ENCODE measurements around the gene MYBPC3. TPM values are rescaled to one million over a fixed set of nuclear protein-coding genes. Genes with fewer than 3 reads are reported as not detected.

MYBPC3 gene
- total and polyA plus RNA-seq, 2 donors (not counting 3 experiments of a cell fraction or from before 2014, with no cell fraction given), result not detected

DNA sequence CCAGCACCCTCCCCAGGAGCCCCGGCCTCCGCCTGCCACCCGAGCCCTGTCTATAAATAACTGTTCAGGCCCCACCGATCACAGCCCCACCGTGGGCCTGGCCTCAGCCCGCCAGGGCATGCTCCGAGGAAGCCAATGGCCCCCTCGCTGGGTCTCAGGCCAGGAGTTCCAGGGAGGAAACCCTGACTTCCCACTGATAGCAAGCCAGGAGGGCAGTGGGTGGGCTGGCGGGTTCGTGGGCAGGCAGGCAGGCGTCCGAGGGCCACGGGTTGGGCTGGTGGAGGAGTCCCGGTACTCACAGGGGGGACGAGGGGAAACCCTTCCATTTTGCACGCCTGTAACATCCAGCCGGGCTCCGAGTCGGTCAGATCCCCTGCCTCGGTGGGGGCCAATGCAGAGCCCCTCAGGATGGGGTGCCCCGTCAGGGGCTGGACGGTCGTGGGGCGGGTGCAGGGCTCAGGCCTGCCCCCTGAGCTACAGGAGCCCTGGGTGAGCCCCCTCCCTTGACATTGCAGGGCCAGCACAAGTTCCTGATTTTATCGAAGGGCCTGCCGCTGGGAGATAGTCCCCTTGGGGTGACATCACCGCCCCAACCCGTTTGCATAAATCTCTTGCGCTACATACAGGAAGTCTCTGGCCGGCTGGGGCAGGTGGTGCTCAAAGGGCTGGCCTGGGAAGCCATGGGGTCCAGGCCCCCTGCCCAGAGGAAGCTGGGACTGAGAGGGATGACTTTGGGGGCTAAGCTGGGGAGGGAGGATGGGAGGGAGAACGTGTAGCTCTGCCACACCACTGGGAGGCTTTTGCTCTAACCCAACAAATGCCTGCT is 25.7 kb upstream of the MYBPC3 start, which contains the start of gene SPI1:
Gene SPI1 (minus strand): TSS at position 538 of the 826 bp plus-strand sequence. CDS start 194 bp downstream, at position 344.
- H3K79me2 ChIP-seq (ENCODE audit: control insufficient read depth, insufficient read depth, low read length), result no peaks in the 10 kb centered on the region
- CTCF ChIA-PET, result interaction anchor here (1.0 kb wide), 1 partner anchor 34 kb away, joined by 3 read pairs; no protein-coding TSS in a partner anchor
- peaks cover 9% of the 10 kb centered on the region for H3K4me1 ChIP-seq (ENCODE audit: control insufficient read depth, extremely low read depth, insufficient read depth, low read length)
- H3K27ac ChIP-seq (ENCODE audit: insufficient read depth, low read depth, low read length), result no peak within 1 kb of the TSS
- no TSS peak for BruUV-seq (replicated peaks)
- intact Hi-C loops (cut with micrococcal nuclease) (no loop called here), dilution Hi-C loops (cut with MboI; ENCODE audit: extremely low pct_ligation_motif_present, low sequenced_read_pairs) (no loop called here)
- DNase-seq (ENCODE audit: low read depth, low spot score), result no peak
- no peak within 1 kb of the TSS for H3K4me3 ChIP-seq (replicated peaks in 1 of 3; ENCODE audit: insufficient read depth in 1 of 3, low read depth in 1 of 3, low read length in 3 of 3)
- no peak within 1 kb of the TSS for H3K9ac ChIP-seq (replicated peaks; ENCODE audit: extremely low read depth, insufficient read depth, low read length)
- H3K4me2 ChIP-seq (ENCODE audit: insufficient read depth, low read length), result no peak within 1 kb of the TSS
- POLR2A ChIA-PET, result no interaction called here
- H3K9me3 ChIP-seq (replicated peaks; ENCODE audit: control insufficient read depth, insufficient read depth, low read length), result no peaks in the 10 kb centered on the region
- FAIRE-seq, result no peak
- H3K36me3 ChIP-seq (ENCODE audit: control insufficient read depth in 2 of 2, extremely low read depth in 1 of 2, insufficient read depth in 2 of 2, low read length in 2 of 2), result no peaks in the 10 kb centered on the region
- no peaks in the 10 kb centered on the region for H3K27me3 ChIP-seq (ENCODE audit: control insufficient read depth in 2 of 2, insufficient read depth in 2 of 2, low read length in 2 of 2)
- no peaks in the 10 kb centered on the region for H3K9me1 ChIP-seq (replicated peaks; ENCODE audit: control insufficient read depth, extremely low read depth, insufficient read depth, low read length)
- TF ChIP-seq, protein P1, sequence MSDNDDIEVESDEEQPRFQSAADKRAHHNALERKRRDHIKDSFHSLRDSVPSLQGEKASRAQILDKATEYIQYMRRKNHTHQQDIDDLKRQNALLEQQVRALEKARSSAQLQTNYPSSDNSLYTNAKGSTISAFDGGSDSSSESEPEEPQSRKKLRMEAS (IDR thresholded peaks at IDR 0.05; ENCODE audit: insufficient read depth, insufficient read length), result no peak
- TF ChIP-seq FOS (IDR thresholded peaks at IDR 0.05; ENCODE audit: borderline replicate concordance, insufficient read depth, low read length), result no peak
- TF ChIP-seq EZH2 (IDR thresholded peaks at IDR 0.05; ENCODE audit: borderline replicate concordance, low read depth, low read length, severe bottlenecking), result no peak
- TF ChIP-seq POLR2AphosphoS5 (IDR thresholded peaks at IDR 0.05; ENCODE audit: insufficient read depth, low read depth, low read length), result no peak
- TF ChIP-seq GATA2 (IDR thresholded peaks at IDR 0.05; ENCODE audit: insufficient read depth, insufficient read length, low read depth, low read length), result no peak
- no peak within 1 kb of the TSS for H2AFZ ChIP-seq (ENCODE audit: low read depth, low read length)
- H4K20me1 ChIP-seq (replicated peaks; ENCODE audit: control insufficient read depth, extremely low read depth, insufficient read depth, low read length), result no peaks in the 10 kb centered on the region

GRCh38 chr11:47377571-47378009 is 25.1 kb upstream of the MYBPC3 start:
- H3K27me3 ChIP-seq (ENCODE audit: control insufficient read depth in 2 of 2, insufficient read depth in 2 of 2, low read length in 2 of 2), result no peaks in the 10 kb centered on the region
- ChIA-PET CTCF (no interaction called here), POLR2A (no interaction called here)
- TF ChIP-seq POLR2AphosphoS5 (IDR thresholded peaks at IDR 0.05; ENCODE audit: insufficient read depth, low read depth, low read length) (no peak), EZH2 (IDR thresholded peaks at IDR 0.05; ENCODE audit: borderline replicate concordance, low read depth, low read length, severe bottlenecking) (no peak), JUN (IDR thresholded peaks at IDR 0.05; ENCODE audit: borderline replicate concordance, insufficient read depth, insufficient read length, low read depth) (no peak)
- H3K36me3 ChIP-seq (ENCODE audit: control insufficient read depth in 2 of 2, extremely low read depth in 1 of 2, insufficient read depth in 2 of 2, low read length in 2 of 2), result no peaks in the 10 kb centered on the region
- no peak overlapping the region for H3K27ac ChIP-seq (ENCODE audit: insufficient read depth, low read depth, low read length)
- H3K79me2 ChIP-seq (ENCODE audit: control insufficient read depth, insufficient read depth, low read length), result no peaks in the 10 kb centered on the region
- DNase-seq (ENCODE audit: low read depth, low spot score) (no peak), FAIRE-seq (no peak)
- H3K9me1 ChIP-seq (replicated peaks; ENCODE audit: control insufficient read depth, extremely low read depth, insufficient read depth, low read length), result no peaks in the 10 kb centered on the region
- H3K9ac ChIP-seq (replicated peaks; ENCODE audit: extremely low read depth, insufficient read depth, low read length), result no peak overlapping the region
- intact Hi-C loops (cut with micrococcal nuclease), result no loop called here
- H3K9me3 ChIP-seq (replicated peaks; ENCODE audit: control insufficient read depth, insufficient read depth, low read length), result no peaks in the 10 kb centered on the region
- H2AFZ ChIP-seq (ENCODE audit: low read depth, low read length), result no peak overlapping the region
- no TSS peak for BruUV-seq (replicated peaks)
- H3K4me3 ChIP-seq (replicated peaks in 1 of 3; ENCODE audit: insufficient read depth in 1 of 3, low read depth in 1 of 3, low read length in 3 of 3), result no peak overlapping the region
- H4K20me1 ChIP-seq (replicated peaks; ENCODE audit: control insufficient read depth, extremely low read depth, insufficient read depth, low read length), result no peaks in the 10 kb centered on the region
- dilution Hi-C loops (cut with MboI; ENCODE audit: extremely low pct_ligation_motif_present, low sequenced_read_pairs), result no loop called here
- H3K4me2 ChIP-seq (ENCODE audit: insufficient read depth, low read length), result no peak overlapping the region
- H3K4me1 ChIP-seq (ENCODE audit: control insufficient read depth, extremely low read depth, insufficient read depth, low read length), result peaks cover 9% of the 10 kb centered on the region

All from endothelial cell of umbilical vein (primary cell).